ENCODE measurements around the gene PHGDH.

PHGDH gene

DNA sequence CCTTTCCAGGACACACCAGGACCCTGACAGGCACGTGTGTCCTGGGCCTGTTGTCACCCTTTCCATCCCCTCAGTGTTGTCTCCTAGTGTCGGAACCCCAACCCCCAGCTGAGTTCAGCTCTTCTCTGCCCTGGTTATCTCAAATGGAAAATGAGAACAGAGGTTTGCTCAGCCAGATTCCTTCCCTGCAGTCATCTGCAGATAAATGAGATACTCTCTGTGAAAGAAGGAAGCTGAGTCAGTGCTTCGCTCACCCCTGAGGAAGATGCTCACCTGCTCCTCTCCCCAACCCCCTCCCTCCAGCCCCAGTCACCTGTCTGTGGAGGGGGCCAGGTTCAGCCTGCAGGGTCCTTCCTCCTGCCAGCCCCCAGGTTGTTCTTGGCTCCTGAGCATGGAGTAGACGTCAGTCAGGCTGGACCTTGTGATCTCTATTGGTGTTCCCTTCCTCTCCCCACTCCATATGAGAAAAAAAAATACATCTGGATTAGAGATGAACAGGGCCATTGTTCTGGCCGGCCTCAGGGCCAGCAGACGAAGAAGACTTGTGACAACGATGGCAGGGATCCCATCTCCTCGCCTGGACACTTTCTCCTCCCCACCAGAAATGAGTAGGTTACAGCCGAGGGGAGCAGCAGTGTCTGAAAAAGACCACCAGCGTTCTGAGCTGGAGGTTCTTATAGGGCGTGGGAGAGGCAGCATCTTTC is 20.9 kb downstream of the PHGDH start:
- H2AFZ ChIP-seq (ENCODE audit: low read length) = no peak overlapping the region
- no peak for TF ChIP-seq EZH2 (IDR thresholded peaks at IDR 0.05; ENCODE audit: borderline replicate concordance, low read length)
- TF ChIP-seq, protein P1, sequence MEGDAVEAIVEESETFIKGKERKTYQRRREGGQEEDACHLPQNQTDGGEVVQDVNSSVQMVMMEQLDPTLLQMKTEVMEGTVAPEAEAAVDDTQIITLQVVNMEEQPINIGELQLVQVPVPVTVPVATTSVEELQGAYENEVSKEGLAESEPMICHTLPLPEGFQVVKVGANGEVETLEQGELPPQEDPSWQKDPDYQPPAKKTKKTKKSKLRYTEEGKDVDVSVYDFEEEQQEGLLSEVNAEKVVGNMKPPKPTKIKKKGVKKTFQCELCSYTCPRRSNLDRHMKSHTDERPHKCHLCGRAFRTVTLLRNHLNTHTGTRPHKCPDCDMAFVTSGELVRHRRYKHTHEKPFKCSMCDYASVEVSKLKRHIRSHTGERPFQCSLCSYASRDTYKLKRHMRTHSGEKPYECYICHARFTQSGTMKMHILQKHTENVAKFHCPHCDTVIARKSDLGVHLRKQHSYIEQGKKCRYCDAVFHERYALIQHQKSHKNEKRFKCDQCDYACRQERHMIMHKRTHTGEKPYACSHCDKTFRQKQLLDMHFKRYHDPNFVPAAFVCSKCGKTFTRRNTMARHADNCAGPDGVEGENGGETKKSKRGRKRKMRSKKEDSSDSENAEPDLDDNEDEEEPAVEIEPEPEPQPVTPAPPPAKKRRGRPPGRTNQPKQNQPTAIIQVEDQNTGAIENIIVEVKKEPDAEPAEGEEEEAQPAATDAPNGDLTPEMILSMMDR (IDR thresholded peaks at IDR 0.05; ENCODE audit: low read length) = no peak
- H3K27me3 ChIP-seq (ENCODE audit: insufficient read depth, low read length) = no peaks in the 10 kb centered on the region
- H3K27ac ChIP-seq (ENCODE audit: low read depth, low read length, poor library complexity, severe bottlenecking) = no peak overlapping the region
- no peak overlapping the region for H3K4me2 ChIP-seq (ENCODE audit: low read length)
- H3K4me3 ChIP-seq (ENCODE audit: low read depth, low read length, poor library complexity, severe bottlenecking) = no peak overlapping the region
- no peaks in the 10 kb centered on the region for H3K4me1 ChIP-seq (ENCODE audit: insufficient read depth, low read length, severe bottlenecking)
- H3K9me2 ChIP-seq (ENCODE audit: low read depth, low read length) = no peaks in the 10 kb centered on the region
- no peak overlapping the region for H3K9ac ChIP-seq (ENCODE audit: low read length)
- no peaks in the 10 kb centered on the region for H3K79me2 ChIP-seq (ENCODE audit: insufficient read depth, low read length)
- no peaks in the 10 kb centered on the region for H4K20me1 ChIP-seq (ENCODE audit: insufficient read depth, low read length)
- H3K36me3 ChIP-seq (ENCODE audit: insufficient read depth, low read length) = peaks cover 82% of the 10 kb centered on the region
- H3F3A ChIP-seq (ENCODE audit: insufficient read depth, low read length) = no peaks in the 10 kb centered on the region
- H3K9me3 ChIP-seq (ENCODE audit: low read length) = no peaks in the 10 kb centered on the region

DNA sequence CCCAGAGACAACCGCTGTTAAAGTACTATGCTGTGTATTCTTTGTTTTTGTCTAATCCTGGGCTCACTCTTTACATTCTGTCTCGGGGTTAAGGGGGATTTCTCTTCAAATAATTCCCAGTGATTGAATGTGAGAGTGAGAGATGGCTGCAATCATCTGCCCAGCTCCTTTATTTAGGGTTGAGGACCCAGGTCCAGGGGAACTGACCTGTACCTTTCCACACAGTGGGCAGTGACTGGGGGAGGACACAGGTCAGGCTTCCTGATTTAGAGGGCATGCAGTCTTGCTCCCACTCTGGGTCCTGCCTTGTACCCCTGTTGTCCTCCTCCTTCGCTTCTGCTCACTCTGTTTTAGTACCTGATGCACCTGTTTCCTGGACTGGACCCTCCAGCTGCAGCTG is 22.0 kb downstream of the PHGDH start:
- Histone ChIP-seq H3K4me3 (ENCODE audit: low read depth, low read length, poor library complexity, severe bottlenecking) (no peak overlapping the region), H4K20me1 (ENCODE audit: insufficient read depth, low read length) (no peaks in the 10 kb centered on the region), H3K79me2 (ENCODE audit: insufficient read depth, low read length) (no peaks in the 10 kb centered on the region), H2AFZ (ENCODE audit: low read length) (no peak overlapping the region), H3K36me3 (ENCODE audit: insufficient read depth, low read length) (peaks cover 80% of the 10 kb centered on the region), H3K4me2 (ENCODE audit: low read length) (no peak overlapping the region), H3K9me3 (ENCODE audit: low read length) (no peaks in the 10 kb centered on the region), H3K9me2 (ENCODE audit: low read depth, low read length) (no peaks in the 10 kb centered on the region), H3F3A (ENCODE audit: insufficient read depth, low read length) (no peaks in the 10 kb centered on the region), H3K4me1 (ENCODE audit: insufficient read depth, low read length, severe bottlenecking) (no peaks in the 10 kb centered on the region), H3K27ac (ENCODE audit: low read depth, low read length, poor library complexity, severe bottlenecking) (no peak overlapping the region), H3K27me3 (ENCODE audit: insufficient read depth, low read length) (no peaks in the 10 kb centered on the region), H3K9ac (ENCODE audit: low read length) (no peak overlapping the region)
- TF ChIP-seq, protein P1 (IDR thresholded peaks at IDR 0.05; ENCODE audit: low read length) = no peak
- no peak for TF ChIP-seq EZH2 (IDR thresholded peaks at IDR 0.05; ENCODE audit: borderline replicate concordance, low read length)

DNA sequence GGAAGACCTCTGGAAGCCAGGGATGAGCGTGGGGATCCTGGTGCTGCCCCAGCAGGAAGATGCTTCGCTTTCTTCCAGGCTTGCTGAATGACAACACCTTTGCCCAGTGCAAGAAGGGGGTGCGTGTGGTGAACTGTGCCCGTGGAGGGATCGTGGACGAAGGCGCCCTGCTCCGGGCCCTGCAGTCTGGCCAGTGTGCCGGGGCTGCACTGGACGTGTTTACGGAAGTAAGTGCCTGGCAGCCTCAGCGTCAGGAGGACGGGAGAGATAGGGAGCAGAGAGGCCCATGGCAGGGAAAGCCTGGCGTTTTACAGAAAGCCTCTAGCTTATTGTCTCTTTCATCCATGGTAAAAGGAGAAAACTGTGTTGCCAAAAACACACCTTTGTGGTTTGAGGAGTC is 23.5 kb downstream of the PHGDH start:
- Histone ChIP-seq H3F3A (ENCODE audit: insufficient read depth, low read length) (no peaks in the 10 kb centered on the region), H3K27ac (ENCODE audit: low read depth, low read length, poor library complexity, severe bottlenecking) (no peak overlapping the region), H3K27me3 (ENCODE audit: insufficient read depth, low read length) (no peaks in the 10 kb centered on the region), H2AFZ (ENCODE audit: low read length) (no peak overlapping the region), H3K4me2 (ENCODE audit: low read length) (no peak overlapping the region), H3K9me3 (ENCODE audit: low read length) (no peaks in the 10 kb centered on the region), H3K9ac (ENCODE audit: low read length) (no peak overlapping the region), H4K20me1 (ENCODE audit: insufficient read depth, low read length) (no peaks in the 10 kb centered on the region), H3K36me3 (ENCODE audit: insufficient read depth, low read length) (peaks cover 78% of the 10 kb centered on the region), H3K4me1 (ENCODE audit: insufficient read depth, low read length, severe bottlenecking) (no peaks in the 10 kb centered on the region), H3K79me2 (ENCODE audit: insufficient read depth, low read length) (no peaks in the 10 kb centered on the region), H3K4me3 (ENCODE audit: low read depth, low read length, poor library complexity, severe bottlenecking) (no peak overlapping the region), H3K9me2 (ENCODE audit: low read depth, low read length) (no peaks in the 10 kb centered on the region)
- TF ChIP-seq, protein P1 (IDR thresholded peaks at IDR 0.05; ENCODE audit: low read length) = no peak
- no peak for TF ChIP-seq EZH2 (IDR thresholded peaks at IDR 0.05; ENCODE audit: borderline replicate concordance, low read length)

Data from OCI-LY1 (cell line).